Colonic mucosa (tissue), 4 donors: ENCODE data around the gene SH3RF1. TPM values are rescaled to one million over a fixed set of nuclear protein-coding genes. Genes with fewer than 3 reads are reported as not detected.

Experiments
- DNase-seq: peaks from one replicate; pipeline ENCODE4 v3.0.0-alpha.2; 2020
- H3K27ac ChIP-seq: fragments of 200-600 bp; one replicate; pipeline ENCODE4 v1.8.0; 2021
- H3K27me3 ChIP-seq: fragments of 200-600 bp; one replicate; pipeline ENCODE4 v1.8.0; 2021
- H3K36me3 ChIP-seq: fragments of 200-600 bp; one replicate; pipeline ENCODE4 v1.8.0; 2021
- H3K4me1 ChIP-seq: fragments of 200-600 bp; one replicate; pipeline ENCODE4 v1.8.0; 2021; ENCODE audit warnings: mild to moderate bottlenecking
- H3K4me3 ChIP-seq: fragments of 200-600 bp; one replicate; pipeline ENCODE4 v1.8.0; 2021
- H3K9ac ChIP-seq, 2 donors: one replicate each; pipeline ENCODE4 v1.7.0; 2013; ENCODE audit warnings: control low read depth in 2 of 2, low read depth in 2 of 2, low read length in 2 of 2
- H3K9me3 ChIP-seq: fragments of 200-600 bp; one replicate; pipeline ENCODE4 v1.8.0; 2021
- CTCF ChIP-seq: fragments of 200-600 bp; IDR thresholded peaks from one replicate; pipeline ENCODE4 v1.8.0; 2022; ENCODE audit warnings: antibody characterized with exemption, mild to moderate bottlenecking
- intact Hi-C: fragments of 100-400 bp; cut with DNase I; formaldehyde crosslinking; loops from one replicate; pipeline ENCODE4 v1.14.1; 2022
- total RNA-seq, 2 donors: library from RNA; stranded (reverse); fragmentation: NEBNext Ultra II Directional in 1 of 2; extraction: Animal tissue kit (Norgen Biotek cat#: 25700) in 1 of 2; gene quantifications; one replicate each; pipeline ENCODE4 v1.2.1, GENCODE V29; 2021
- donor health status: healthy.
- donor health status: DM: no; HTN: no; CAD: no.
- donor health status: DM: no; HTN: no; CAD: no.

SH3RF1 gene
- total RNA-seq, 2 donors from 2014 or later = 50.2 to 77.1 TPM

GRCh38 chr4:169266661-169267060, 4.1 kb downstream of the SH3RF1 start:
- no peak overlapping the region for H3K4me3 ChIP-seq
- no peaks in the 10 kb centered on the region for H3K27me3 ChIP-seq
- intact Hi-C loops = no loop called here
- no peaks in the 10 kb centered on the region for H3K9me3 ChIP-seq
- H3K36me3 ChIP-seq = no peaks in the 10 kb centered on the region
- TF ChIP-seq CTCF = no peak
- H3K27ac ChIP-seq = no peak overlapping the region
- DNase-seq = no peak
- peaks cover 4% of the 10 kb centered on the region for H3K4me1 ChIP-seq
- no peak overlapping the region for H3K9ac ChIP-seq

- DNase-seq = no peak
- H3K9me3 ChIP-seq = no peaks in the 10 kb centered on the region
- no peak for TF ChIP-seq CTCF
- H3K27ac ChIP-seq = no peak overlapping the region
- peaks cover 4% of the 10 kb centered on the region for H3K4me1 ChIP-seq
- H3K4me3 ChIP-seq = no peak overlapping the region
- no peaks in the 10 kb centered on the region for H3K27me3 ChIP-seq
- no peak overlapping the region for H3K9ac ChIP-seq
- intact Hi-C loops = no loop called here
- H3K36me3 ChIP-seq = no peaks in the 10 kb centered on the region
Observed at GRCh38 chr4:169266081-169266480, 4.7 kb downstream of the SH3RF1 start.

GRCh38 chr4:169263791-169264392, 6.9 kb downstream of the SH3RF1 start:
- peak; percentile 77 for DNase-seq
- Histone ChIP-seq H3K9me3 (no peaks in the 10 kb centered on the region), H3K27me3 (no peaks in the 10 kb centered on the region), H3K4me1 (peaks cover 4% of the 10 kb centered on the region), H3K36me3 (no peaks in the 10 kb centered on the region), H3K9ac (peak overlapping the region in 1 of 2 donors; percentile 22), H3K27ac (peak overlapping the region; percentile 60), H3K4me3 (no peak overlapping the region)
- no peak for TF ChIP-seq CTCF
- intact Hi-C loops = no loop called here

DNA sequence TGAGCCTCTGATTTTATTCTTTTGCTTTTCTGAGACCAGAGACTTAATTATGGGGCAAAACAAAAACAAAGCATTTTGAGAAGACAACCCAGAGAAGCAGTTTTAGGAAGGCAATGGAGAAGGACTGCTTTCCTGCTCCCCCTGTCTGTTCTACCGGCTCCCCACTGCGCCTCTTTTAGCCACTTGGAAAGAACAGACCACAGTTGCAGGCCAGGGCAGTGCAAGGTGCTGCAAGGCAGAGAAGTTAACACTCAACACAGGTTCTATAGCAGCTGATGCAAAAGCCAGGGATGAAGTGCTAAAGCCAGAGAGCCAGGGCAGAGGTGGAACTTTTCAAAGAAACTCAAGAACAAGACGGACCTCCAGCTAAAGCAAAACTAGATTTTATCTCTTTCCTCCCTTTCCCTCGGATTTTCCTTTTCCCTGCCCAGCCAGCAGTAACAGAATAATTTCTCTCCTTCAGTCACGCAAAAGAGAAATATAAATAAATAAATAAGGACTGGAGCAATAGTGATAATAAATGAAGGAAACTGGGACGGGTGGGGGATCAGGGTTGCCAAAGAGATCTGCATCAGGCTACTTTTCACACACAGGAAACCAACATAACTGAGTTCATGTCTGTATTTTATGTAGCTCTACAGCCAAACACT, 10.4 kb downstream of the SH3RF1 start:
- TF ChIP-seq CTCF = no peak
- DNase-seq = no peak
- no peaks in the 10 kb centered on the region for H3K36me3 ChIP-seq
- H3K27me3 ChIP-seq = no peaks in the 10 kb centered on the region
- H3K27ac ChIP-seq = no peak overlapping the region
- H3K4me1 ChIP-seq = peaks cover 16% of the 10 kb centered on the region
- no peak overlapping the region for H3K4me3 ChIP-seq
- H3K9me3 ChIP-seq = no peaks in the 10 kb centered on the region
- intact Hi-C loops = no loop called here
- no peak overlapping the region for H3K9ac ChIP-seq

DNA sequence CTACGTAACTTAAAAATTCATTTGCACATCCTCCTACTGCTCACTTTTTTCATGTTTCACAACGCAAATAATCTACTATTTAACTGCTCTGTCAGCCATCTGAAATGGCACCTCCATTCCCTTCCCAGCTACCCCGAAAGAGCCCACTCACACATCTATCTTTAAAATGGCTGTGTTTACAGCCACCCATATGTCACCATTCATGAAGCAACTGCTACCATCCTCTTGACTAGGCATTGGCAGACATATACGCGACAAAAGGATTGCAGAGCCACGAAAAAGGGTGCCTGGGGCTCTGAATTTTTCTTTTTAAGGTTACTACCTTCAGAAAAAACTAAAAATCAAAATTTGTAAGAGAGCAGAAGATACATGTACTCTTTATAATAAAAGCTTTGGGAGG, 11.5 kb downstream of the SH3RF1 start:
- H3K4me1 ChIP-seq = peaks cover 16% of the 10 kb centered on the region
- H3K4me3 ChIP-seq = no peak overlapping the region
- no peaks in the 10 kb centered on the region for H3K27me3 ChIP-seq
- TF ChIP-seq CTCF = no peak
- no peaks in the 10 kb centered on the region for H3K36me3 ChIP-seq
- intact Hi-C loops = no loop called here
- H3K9ac ChIP-seq = no peak overlapping the region
- H3K9me3 ChIP-seq = no peaks in the 10 kb centered on the region
- DNase-seq = no peak
- H3K27ac ChIP-seq = no peak overlapping the region
